K562 (cell line): ENCODE measurements around the gene HOXB8. TPM values are rescaled to one million over a fixed set of nuclear protein-coding genes. Genes with fewer than 3 reads are reported as not detected.

Source experiments
- BMI1 ChIP-seq: fragments of 150-350 bp; IDR thresholded peaks from 2 replicates; pipeline ENCODE4 v1.6.1; 2014; ENCODE audit warnings: low read length
- CEBPG ChIP-seq, 3 experiments: fragments of 200-800 bp in 1 of 3; sonication (Bioruptor generic) in 1 of 3; sonication (generic) in 1 of 3; formaldehyde crosslinking in 1 of 3; IDR thresholded peaks in 2 of 3; conservative IDR thresholded peaks in 1 of 3; 2 replicates each; pipeline versions ENCODE4 v1.6.1 to v1.8.0; 2016 to 2022; ENCODE audit warnings: missing compliant biosample characterization in 2 of 3, missing genetic modification characterization in 2 of 3, mild to moderate bottlenecking in 1 of 3, missing genetic modification reagents in 1 of 3
- CREB3 ChIP-seq: fragments of 450-650 bp; conservative IDR thresholded peaks from 2 replicates; pipeline ENCODE4 v1.6.1; 2016; ENCODE audit warnings: missing genetic modification characterization, low read depth, mild to moderate bottlenecking, missing compliant biosample characterization, moderate library complexity
- DNMT1 ChIP-seq: fragments of 450-650 bp; IDR thresholded peaks from 2 replicates; pipeline ENCODE4 v1.6.1; 2016; ENCODE audit warnings: antibody characterized with exemption, mild to moderate bottlenecking
- GATA2 ChIP-seq: sonication (generic); formaldehyde crosslinking; IDR thresholded peaks from 2 replicates; pipeline ENCODE4 v1.4.0; 2020; ENCODE audit warnings: mild to moderate bottlenecking, missing genetic modification reagents
- GTF2F1 ChIP-seq: IDR thresholded peaks from 2 replicates; pipeline ENCODE4 v1.6.1; 2011; ENCODE audit warnings: low read depth, low read length, improper control_type of control experiment
- HDAC6 ChIP-seq: IDR thresholded peaks from 2 replicates; pipeline ENCODE4 v1.6.1; 2012; ENCODE audit warnings: low read depth, mild to moderate bottlenecking, control low read depth, inconsistent platforms, low read length, moderate library complexity
- HDAC8 ChIP-seq: fragments of 450-650 bp; IDR thresholded peaks from 2 replicates; pipeline ENCODE4 v1.6.1; 2016; ENCODE audit warnings: mild to moderate bottlenecking, missing genetic modification characterization, moderate library complexity, missing compliant biosample characterization
- HMBOX1 ChIP-seq: sonication (generic); IDR thresholded peaks from 2 replicates; pipeline ENCODE4 v1.6.1; 2016
- HSF4 ChIP-seq: fragments of 250-450 bp; sonication (Bioruptor Pico); IDR thresholded peaks from 2 replicates; pipeline ENCODE4 v2.1.2; 2022; ENCODE audit warnings: mild to moderate bottlenecking, moderate library complexity, borderline replicate concordance
- L3MBTL2 ChIP-seq: fragments of 450-650 bp; IDR thresholded peaks from 2 replicates; pipeline ENCODE4 v1.6.1; 2016; ENCODE audit warnings: mild to moderate bottlenecking, moderate library complexity
- MAFF ChIP-seq: IDR thresholded peaks from 2 replicates; pipeline ENCODE4 v1.6.1; 2012; ENCODE audit warnings: low read length, improper control_type of control experiment
- MCM2 ChIP-seq: fragments of 450-650 bp; IDR thresholded peaks from 2 replicates; pipeline ENCODE4 v1.6.1; 2017; ENCODE audit warnings: low read depth, mild to moderate bottlenecking
- MEF2A ChIP-seq: IDR thresholded peaks from 2 replicates; pipeline ENCODE4 v1.6.1; 2011; ENCODE audit warnings: low read depth, mild to moderate bottlenecking, low read length, moderate library complexity; ENCODE audit not compliant: control insufficient read depth
- NR3C1 ChIP-seq: sonication (generic); formaldehyde crosslinking; IDR thresholded peaks from 2 replicates; pipeline ENCODE4 v1.8.1; 2022; ENCODE audit warnings: missing genetic modification reagents
- RFX5 ChIP-seq: IDR thresholded peaks from 2 replicates; pipeline ENCODE4 v1.6.1; 2011; ENCODE audit warnings: low read depth, mild to moderate bottlenecking, improper control_type of control experiment, low read length
- SIN3A ChIP-seq, 2 experiments: fragments of 150-350 bp in 1 of 2; IDR thresholded peaks; 2 replicates each; pipeline ENCODE4 v1.6.1; 2011 to 2016; ENCODE audit warnings: borderline replicate concordance in 2 of 2, low read depth in 2 of 2, low read length in 2 of 2, mild to moderate bottlenecking in 2 of 2, moderate library complexity in 2 of 2; ENCODE audit not compliant: control insufficient read depth in 1 of 2
- SRSF7 ChIP-seq: fragments of 200-400 bp; formaldehyde crosslinking; optimal IDR thresholded peaks from 2 replicates; pipeline ENCODE3; 2017; ENCODE audit warnings: mild to moderate bottlenecking, low read depth, low read length
- ZNF174 ChIP-seq: fragments of 250-450 bp; sonication (Bioruptor Pico); IDR thresholded peaks from 2 replicates; pipeline ENCODE4 v1.4.0; 2020; ENCODE audit warnings: mild to moderate bottlenecking
- ZNF707 ChIP-seq: fragments of 250-450 bp; sonication (Bioruptor Pico); conservative IDR thresholded peaks from 2 replicates; pipeline ENCODE4 v1.8.0; 2022; ENCODE audit warnings: inconsistent platforms, mild to moderate bottlenecking, moderate library complexity
- ZNF76 ChIP-seq: fragments of 250-450 bp; sonication (Bioruptor Pico); IDR thresholded peaks from 2 replicates; pipeline ENCODE4 v1.4.0; 2020; ENCODE audit warnings: mild to moderate bottlenecking, moderate library complexity, borderline replicate concordance
- polyA plus RNA-seq, 8 experiments: library from polyadenylated mRNA; depleted of rRNA in 4 of 8; stranded (reverse) in 5 of 8; unstranded in 3 of 8; fragments of >200 nt; fragmentation: Nextera tagmentation in 2 of 8; fragmentation: Illumina TruSeq in 1 of 8; extraction: Ambion mirVana in 2 of 8; extraction: Trizol in 1 of 8; gene quantifications; 2 replicates each; pipeline versions ENCODE4 v1.2.1 to v1.2.3, GENCODE V29; 2011 to 2014; ENCODE audit warnings: inconsistent platforms in 1 of 8, missing spikeins in 1 of 8
- total RNA-seq, 7 experiments: library from RNA; depleted of rRNA in 6 of 7; stranded (reverse); fragments of >200 nt in 6 of 7; fragmentation: Illumina TruSeq in 2 of 7; extraction: Trizol in 2 of 7; gene quantifications; 2 replicates each; pipeline versions ENCODE4 v1.2.1 to v1.2.3, GENCODE V29; 2011 to 2021; ENCODE audit warnings: low replicate concordance in 1 of 7
- TF ChIP-seq, protein P1 (sequence below): fragments of 450-650 bp; IDR thresholded peaks from 2 replicates; pipeline ENCODE4 v1.7.0; 2016; ENCODE audit warnings: borderline replicate concordance
- TF ChIP-seq, protein P2 (sequence below): fragments of 450-650 bp; IDR thresholded peaks from 2 replicates; pipeline ENCODE4 v1.6.1; 2014; ENCODE audit warnings: low read depth, mild to moderate bottlenecking, moderate library complexity, borderline replicate concordance

Gene HOXB8
- total and polyA plus RNA-seq, 9 of the 15 experiments (the other 6 are each of a cell fraction or from before 2014, with no cell fraction given), result 0.52 to 23.8 (median 3.6) TPM

DNA sequence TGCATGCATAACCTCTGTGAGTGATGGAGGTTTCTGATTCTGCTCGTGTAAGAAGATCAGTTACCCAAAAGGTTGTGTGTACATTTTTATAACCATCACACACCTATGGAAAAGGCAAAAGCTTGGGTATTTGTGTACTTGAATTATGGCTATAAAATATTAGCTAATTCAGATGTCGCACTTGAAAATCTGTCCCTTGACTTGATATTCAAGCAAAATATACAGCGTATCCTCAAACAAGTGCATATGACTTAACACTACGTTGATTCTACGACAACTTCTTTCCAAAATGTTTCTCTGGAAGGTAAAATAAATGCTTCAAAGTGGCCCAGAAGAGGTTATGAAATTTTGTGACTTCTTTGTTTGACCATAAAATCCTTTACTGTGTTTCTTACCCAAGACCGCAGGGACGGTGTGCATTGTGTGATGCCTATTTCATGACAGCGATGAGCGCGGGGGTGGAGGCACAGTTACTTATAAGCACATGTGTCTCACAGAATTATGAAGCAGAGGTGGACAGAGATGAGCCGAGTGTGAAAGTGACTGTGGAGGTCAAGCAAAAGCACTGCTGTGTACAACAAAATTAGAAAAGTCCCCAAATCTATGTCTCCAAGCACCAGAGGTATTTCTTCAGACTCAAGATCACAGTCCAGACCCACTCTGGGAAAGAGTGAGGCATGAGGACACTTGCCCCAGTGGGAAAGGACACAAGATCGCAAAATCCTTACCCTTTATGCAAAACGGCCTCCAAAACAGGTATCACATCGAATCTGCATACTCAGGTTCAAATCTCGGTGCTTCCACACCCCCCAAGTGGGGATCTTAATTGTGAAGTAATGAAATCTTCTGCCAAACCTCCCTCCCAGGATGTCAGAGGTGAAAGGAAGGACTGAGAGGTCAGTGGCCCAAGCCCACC, 15.2 kb upstream of the HOXB8 start (continued):
- TF ChIP-seq MEF2A (no peak), MCM2 (no peak), DNMT1 (no peak), ZNF707 (CRISPR knock-in tag) (no peak), CREB3 (no peak), HDAC6 (no peak), BMI1 (no peak), HSF4 (CRISPR knock-in tag) (no peak), MAFF (no peak), GATA2 (CRISPR knock-in tag) (no peak), RFX5 (no peak), L3MBTL2 (peak; percentile 53), CEBPG (CRISPR knock-in tag; IDR thresholded peaks at IDR 0.05) (no peak), CEBPG (tag; conservative IDR thresholded peaks at IDR 0.05 in 1 of 2, IDR thresholded peaks at IDR 0.05 in 1 of 2) (peak in 1 of 2 experiments; percentile 8; a peak in 1 of 4 replicates), HDAC8 (tag) (no peak), GTF2F1 (no peak), ZNF76 (CRISPR knock-in tag) (no peak), ZNF174 (CRISPR knock-in tag) (no peak), NR3C1 (CRISPR knock-in tag) (no peak), SIN3A (IDR thresholded peaks at IDR 0.05; ENCODE audit: borderline replicate concordance in 2 of 2, control insufficient read depth in 1 of 2, low read depth in 2 of 2, low read length in 2 of 2) (no peak), HMBOX1 (no peak), SRSF7 (no peak)
- TF ChIP-seq, protein P1, sequence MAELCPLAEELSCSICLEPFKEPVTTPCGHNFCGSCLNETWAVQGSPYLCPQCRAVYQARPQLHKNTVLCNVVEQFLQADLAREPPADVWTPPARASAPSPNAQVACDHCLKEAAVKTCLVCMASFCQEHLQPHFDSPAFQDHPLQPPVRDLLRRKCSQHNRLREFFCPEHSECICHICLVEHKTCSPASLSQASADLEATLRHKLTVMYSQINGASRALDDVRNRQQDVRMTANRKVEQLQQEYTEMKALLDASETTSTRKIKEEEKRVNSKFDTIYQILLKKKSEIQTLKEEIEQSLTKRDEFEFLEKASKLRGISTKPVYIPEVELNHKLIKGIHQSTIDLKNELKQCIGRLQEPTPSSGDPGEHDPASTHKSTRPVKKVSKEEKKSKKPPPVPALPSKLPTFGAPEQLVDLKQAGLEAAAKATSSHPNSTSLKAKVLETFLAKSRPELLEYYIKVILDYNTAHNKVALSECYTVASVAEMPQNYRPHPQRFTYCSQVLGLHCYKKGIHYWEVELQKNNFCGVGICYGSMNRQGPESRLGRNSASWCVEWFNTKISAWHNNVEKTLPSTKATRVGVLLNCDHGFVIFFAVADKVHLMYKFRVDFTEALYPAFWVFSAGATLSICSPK, result no peak
- TF ChIP-seq, protein P2, sequence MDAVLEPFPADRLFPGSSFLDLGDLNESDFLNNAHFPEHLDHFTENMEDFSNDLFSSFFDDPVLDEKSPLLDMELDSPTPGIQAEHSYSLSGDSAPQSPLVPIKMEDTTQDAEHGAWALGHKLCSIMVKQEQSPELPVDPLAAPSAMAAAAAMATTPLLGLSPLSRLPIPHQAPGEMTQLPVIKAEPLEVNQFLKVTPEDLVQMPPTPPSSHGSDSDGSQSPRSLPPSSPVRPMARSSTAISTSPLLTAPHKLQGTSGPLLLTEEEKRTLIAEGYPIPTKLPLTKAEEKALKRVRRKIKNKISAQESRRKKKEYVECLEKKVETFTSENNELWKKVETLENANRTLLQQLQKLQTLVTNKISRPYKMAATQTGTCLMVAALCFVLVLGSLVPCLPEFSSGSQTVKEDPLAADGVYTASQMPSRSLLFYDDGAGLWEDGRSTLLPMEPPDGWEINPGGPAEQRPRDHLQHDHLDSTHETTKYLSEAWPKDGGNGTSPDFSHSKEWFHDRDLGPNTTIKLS, result no peak
